Stomach (tissue), 9 donors: ENCODE measurements around the gene FRY. TPM values are rescaled to one million over a fixed set of nuclear protein-coding genes. Genes with fewer than 3 reads are reported as not detected.

ENCODE experiments used
- DNase-seq, 2 donors: peaks; one replicate each; pipeline versions ENCODE4 v3.0.0 to v3.0.0-alpha.2; 2013 to 2019
- H3K27ac ChIP-seq, 5 donors: fragments of 200-600 bp in 4 of 5; sonication (generic) in 4 of 5; one replicate each; pipeline ENCODE4 v1.5.1; 2013 to 2019; ENCODE audit warnings: mild to moderate bottlenecking in 1 of 5, moderate library complexity in 1 of 5
- H3K27me3 ChIP-seq, 3 donors: fragments of 200-600 bp; sonication (generic); one replicate each; pipeline ENCODE4 v1.5.1; 2017 to 2019; ENCODE audit warnings: mixed run types in 1 of 3
- H3K36me3 ChIP-seq, 4 donors: fragments of 200-600 bp; sonication (generic); 1 replicate in 3 of 4; 2 replicates in 1 of 4; pipeline ENCODE4 v1.5.1; 2016 to 2019
- H3K4me1 ChIP-seq, 4 donors: fragments of 200-600 bp; sonication (generic); one replicate each; pipeline ENCODE4 v1.5.1; 2016 to 2019
- H3K4me3 ChIP-seq, 4 donors: fragments of 200-600 bp; sonication (generic) in 3 of 4; one replicate each; pipeline ENCODE4 v1.5.1; 2016 to 2019; ENCODE audit warnings: mild to moderate bottlenecking in 1 of 4
- H3K9me3 ChIP-seq, 4 donors: fragments of 200-600 bp; sonication (generic); one replicate each; pipeline ENCODE4 v1.5.1; 2016 to 2019
- CTCF ChIP-seq, 7 experiments: fragments of 450-650 bp in 4 of 7; fragments of 200-600 bp in 3 of 7; sonication (generic) in 3 of 7; IDR thresholded peaks; one replicate each; pipeline ENCODE4 v1.5.1; 2016 to 2019; ENCODE audit warnings: antibody characterized with exemption in 7 of 7, control low read depth in 2 of 7, mild to moderate bottlenecking in 1 of 7
- EP300 ChIP-seq: sonication (generic); formaldehyde crosslinking; IDR thresholded peaks from one replicate; pipeline ENCODE4 v1.6.1; 2017; ENCODE audit warnings: antibody characterized with exemption
- POLR2A ChIP-seq, 4 donors: fragments of 450-650 bp; IDR thresholded peaks; one replicate each; pipeline ENCODE4 v1.6.1; 2016; ENCODE audit warnings: antibody characterized with exemption in 4 of 4, control low read depth in 2 of 4, mild to moderate bottlenecking in 1 of 4, moderate library complexity in 1 of 4
- POLR2AphosphoS5 ChIP-seq, 3 donors: sonication (generic); formaldehyde crosslinking; IDR thresholded peaks; one replicate each; pipeline ENCODE4 v1.6.1; 2016; ENCODE audit warnings: antibody characterized with exemption in 3 of 3
- WGBS, 5 donors: extraction: QIAGEN DNeasy Blood & Tissue Kit in 3 of 5; methylation state at CpG; one replicate each; pipeline versions ENCODE4 v1.1.5 to v1.1.7; 2013 to 2018; 5-methylcytosine and 5-hydroxymethylcytosine counted together
- intact Hi-C: fragments of 100-400 bp; cut with DNase I; formaldehyde crosslinking; loops from one replicate; pipeline ENCODE4 v1.15.1; 2023; ENCODE audit warnings: low total_unique reads
- polyA plus RNA-seq, 3 donors: library from polyadenylated mRNA; stranded (reverse); fragments of 200-250 nt; gene quantifications; one replicate each; pipeline ENCODE4 v1.2.3, GENCODE V29; 2013
- total RNA-seq, 5 donors: library from RNA; depleted of rRNA; stranded (reverse); fragments of >200 nt; gene quantifications; one replicate each; pipeline versions ENCODE4 v1.1.0 to v1.2.3, GENCODE V29; 2014 to 2016
- donor health status: healthy with polysubstance abuse.
- donor health status: Bipolar disorder and iron deficiency.
- donor health status: healthy.

FRY gene
- total and polyA plus RNA-seq, 8 donors: 3.5 to 97.1 (median 16.4) TPM

- Histone ChIP-seq H3K4me3 (no peak overlapping the region), H3K27me3 (no peaks in the 10 kb centered on the region)
- TF ChIP-seq POLR2AphosphoS5 (IDR thresholded peaks at IDR 0.05) (no peak), POLR2A (IDR thresholded peaks at IDR 0.05) (no peak), CTCF (IDR thresholded peaks at IDR 0.05) (no peak), EP300 (no peak)
Measured at GRCh38 chr13:32126278-32126677, 94.7 kb downstream of the FRY start.

GRCh38 chr13:32126756-32127155, 95.2 kb downstream of the FRY start:
- intact Hi-C loops: no loop called here
- Histone ChIP-seq H3K4me1 (no peaks in the 10 kb centered on the region), H3K36me3 (peaks cover 0 to 9% (median 7%) of the 10 kb centered on the region in 4 donors), H3K27me3 (no peaks in the 10 kb centered on the region), H3K4me3 (no peak overlapping the region), H3K27ac (no peak overlapping the region), H3K9me3 (peaks cover 0 to 11% (median 0%) of the 10 kb centered on the region in 4 donors)
- DNase-seq: no peak
- no peak for TF ChIP-seq POLR2AphosphoS5 (IDR thresholded peaks at IDR 0.05)
- no peak for TF ChIP-seq CTCF (IDR thresholded peaks at IDR 0.05)
- TF ChIP-seq EP300: no peak
- no peak for TF ChIP-seq POLR2A (IDR thresholded peaks at IDR 0.05)

More at GRCh38 chr13:32126278-32126677, 94.7 kb downstream of the FRY start:
- peaks cover 0 to 7% (median 4%) of the 10 kb centered on the region in 4 donors for H3K36me3 ChIP-seq
- DNase-seq: no peak
- H3K9me3 ChIP-seq: peaks cover 0 to 11% (median 0%) of the 10 kb centered on the region in 4 donors
- peak overlapping the region in 1 of 5 donors; percentile 15 for H3K27ac ChIP-seq
- intact Hi-C loops: no loop called here
- H3K4me1 ChIP-seq: no peaks in the 10 kb centered on the region
- 73 to 90% (median 84%) methylated on average over 3 of the region's 3 CpGs for WGBS, 5 donors

- Histone ChIP-seq H3K9me3 (peaks cover 0 to 5% (median 0%) of the 10 kb centered on the region in 4 donors), H3K4me3 (no peak overlapping the region), H3K36me3 (peaks cover 0 to 11% (median 8%) of the 10 kb centered on the region in 4 donors), H3K27ac (no peak overlapping the region), H3K4me1 (no peaks in the 10 kb centered on the region), H3K27me3 (no peaks in the 10 kb centered on the region)
- intact Hi-C loops: no loop called here
- DNase-seq: no peak
- TF ChIP-seq POLR2AphosphoS5 (IDR thresholded peaks at IDR 0.05): no peak
- TF ChIP-seq EP300: no peak
- TF ChIP-seq POLR2A (IDR thresholded peaks at IDR 0.05): no peak
- no peak for TF ChIP-seq CTCF (IDR thresholded peaks at IDR 0.05)
- WGBS, 5 donors: 92 to 96% (median 94%) methylated on average over 7 of the region's 7 CpGs
Measured at GRCh38 chr13:32127691-32128090, 96.1 kb downstream of the FRY start.

- H3K27me3 ChIP-seq: no peaks in the 10 kb centered on the region
- peak overlapping the region in 3 of 5 donors; percentile 50 to 51 (median 51) for H3K27ac ChIP-seq
- peaks cover 0 to 17% (median 11%) of the 10 kb centered on the region in 4 donors for H3K4me1 ChIP-seq
- 35 to 55% (median 49%) methylated on average over 5 of the region's 5 CpGs for WGBS, 5 donors
- TF ChIP-seq EP300 (no peak), POLR2AphosphoS5 (IDR thresholded peaks at IDR 0.05) (no peak), POLR2A (IDR thresholded peaks at IDR 0.05) (no peak), CTCF (IDR thresholded peaks at IDR 0.05) (no peak)
- H3K36me3 ChIP-seq: peaks cover 0 to 11% (median 3%) of the 10 kb centered on the region in 4 donors
- DNase-seq: peak in 1 of 2 donors; percentile 42
- intact Hi-C loops: no loop called here
- H3K9me3 ChIP-seq: no peaks in the 10 kb centered on the region
- no peak overlapping the region for H3K4me3 ChIP-seq
Measured at GRCh38 chr13:32134241-32135055, 102.9 kb downstream of the FRY start.
